ENCODE results near the gene CDX1.

The CDX1 gene

GRCh38 chr5:150144879-150145278, 21.7 kb upstream of the CDX1 start:
- in situ Hi-C loops (cut with HindIII; ENCODE audit: low sequenced_read_pairs), result no loop called here

- in situ Hi-C loops (cut with HindIII; ENCODE audit: low sequenced_read_pairs), result no loop called here
These were observed 20.3 kb upstream of the CDX1 start for GRCh38 chr5:150146235-150146634.

GRCh38 chr5:150146862-150147601, 19.5 kb upstream of the CDX1 start:
- in situ Hi-C loops (cut with HindIII; ENCODE audit: low sequenced_read_pairs), result no loop called here

- in situ Hi-C loops (cut with HindIII; ENCODE audit: low sequenced_read_pairs), result no loop called here
These were observed 18.9 kb upstream of the CDX1 start for GRCh38 chr5:150147670-150148069.

- in situ Hi-C loops (cut with HindIII; ENCODE audit: low sequenced_read_pairs), result no loop called here
These were observed 18.3 kb upstream of the CDX1 start for GRCh38 chr5:150148117-150148927.

GRCh38 chr5:150149618-150150017, 17.0 kb upstream of the CDX1 start:
- in situ Hi-C loops (cut with HindIII; ENCODE audit: low sequenced_read_pairs), result no loop called here

- in situ Hi-C loops (cut with HindIII; ENCODE audit: low sequenced_read_pairs), result no loop called here
These were observed 13.7 kb upstream of the CDX1 start for GRCh38 chr5:150152636-150153462.

- in situ Hi-C loops (cut with HindIII; ENCODE audit: low sequenced_read_pairs), result no loop called here
These were observed 13.1 kb upstream of the CDX1 start for GRCh38 chr5:150153483-150153882.

- in situ Hi-C loops (cut with HindIII; ENCODE audit: low sequenced_read_pairs), result no loop called here
These were observed 12.5 kb upstream of the CDX1 start for GRCh38 chr5:150153957-150154617.

GRCh38 chr5:150154618-150155128, 11.9 kb upstream of the CDX1 start:
- in situ Hi-C loops (cut with HindIII; ENCODE audit: low sequenced_read_pairs), result no loop called here

- in situ Hi-C loops (cut with HindIII; ENCODE audit: low sequenced_read_pairs), result no loop called here
These were observed 11.1 kb upstream of the CDX1 start, which contains the start of gene PDGFRB for GRCh38 chr5:150155258-150156026. Gene PDGFRB (minus strand): TSS chr5:150155845. CDS start chr5:150137047, 18,798 bp downstream.

GRCh38 chr5:150156027-150156368, 10.6 kb upstream of the CDX1 start:
- in situ Hi-C loops (cut with HindIII; ENCODE audit: low sequenced_read_pairs), result no loop called here

- in situ Hi-C loops (cut with HindIII; ENCODE audit: low sequenced_read_pairs), result no loop called here
These were observed 10.0 kb upstream of the CDX1 start for GRCh38 chr5:150156540-150156939.

- in situ Hi-C loops (cut with HindIII; ENCODE audit: low sequenced_read_pairs), result no loop called here
These were observed 9.4 kb upstream of the CDX1 start for GRCh38 chr5:150157168-150157567.

GRCh38 chr5:150158170-150158949, 8.2 kb upstream of the CDX1 start:
- in situ Hi-C loops (cut with HindIII; ENCODE audit: low sequenced_read_pairs), result no loop called here

- in situ Hi-C loops (cut with HindIII; ENCODE audit: low sequenced_read_pairs), result no loop called here
These were observed 7.5 kb upstream of the CDX1 start for GRCh38 chr5:150159031-150159430.

- in situ Hi-C loops (cut with HindIII; ENCODE audit: low sequenced_read_pairs), result no loop called here
These were observed 6.8 kb upstream of the CDX1 start for GRCh38 chr5:150159741-150160179.

- in situ Hi-C loops (cut with HindIII; ENCODE audit: low sequenced_read_pairs), result no loop called here
These were observed 6.0 kb upstream of the CDX1 start for GRCh38 chr5:150160448-150161081.
